Bronchial epithelial cell (primary cell): ENCODE results near the gene NXPH2. TPM values are rescaled to one million over a fixed set of nuclear protein-coding genes. Genes with fewer than 3 reads are reported as not detected.

Experiments
- DNase-seq: peaks from one replicate; pipeline ENCODE4 v3.0.0-alpha.2; 2010; ENCODE audit warnings: low read depth
- FAIRE-seq: peaks from 2 replicates; lab custom pipeline; 2011; peaks lifted over from hg19 to GRCh38; lab: Jason Lieb, UNC
- H3K27me3 ChIP-seq: 2 replicates; pipeline ENCODE4 v1.5.1; 2011; ENCODE audit warnings: low read length; ENCODE audit not compliant: control insufficient read depth, insufficient read depth
- H3K36me3 ChIP-seq: 2 replicates; pipeline ENCODE4 v1.5.1; 2011; ENCODE audit warnings: low read length; ENCODE audit not compliant: control insufficient read depth, insufficient read depth
- H3K4me3 ChIP-seq: 2 replicates; pipeline ENCODE4 v1.5.1; 2011; ENCODE audit warnings: mild to moderate bottlenecking, low read depth, low read length, control low read depth
- CTCF ChIP-seq: IDR thresholded peaks from 2 replicates; pipeline ENCODE4 v1.5.1; 2011; ENCODE audit warnings: mild to moderate bottlenecking, moderate library complexity, low read length, control low read depth, inconsistent platforms; ENCODE audit not compliant: insufficient read depth, severe bottlenecking
- total RNA-seq: library from RNA; depleted of rRNA; stranded (reverse); fragments of >200 nt; gene quantifications from 2 replicates; pipeline ENCODE4 v1.2.1, GENCODE V29; 2014

The NXPH2 gene
- total RNA-seq, 1 donor from 2014 or later, result not detected

- no peak for FAIRE-seq
- Histone ChIP-seq H3K4me3 (no peak overlapping the region), H3K36me3 (no peaks in the 10 kb centered on the region), H3K27me3 (no peaks in the 10 kb centered on the region)
- DNase-seq, result no peak
- no peak for TF ChIP-seq CTCF
Observed at GRCh38 chr2:138698428-138698827, 81.8 kb downstream of the NXPH2 start.

- H3K27me3 ChIP-seq, result no peaks in the 10 kb centered on the region
- DNase-seq (no peak), FAIRE-seq (no peak)
- no peaks in the 10 kb centered on the region for H3K36me3 ChIP-seq
- H3K4me3 ChIP-seq, result no peak overlapping the region
- TF ChIP-seq CTCF, result no peak
Observed at GRCh38 chr2:138691667-138692066, 88.5 kb downstream of the NXPH2 start.

GRCh38 chr2:138689705-138690104 lies 90.5 kb downstream of the NXPH2 start:
- FAIRE-seq, result no peak
- TF ChIP-seq CTCF, result no peak
- peak; percentile 78 for DNase-seq
- Histone ChIP-seq H3K36me3 (no peaks in the 10 kb centered on the region), H3K27me3 (no peaks in the 10 kb centered on the region), H3K4me3 (no peak overlapping the region)

GRCh38 chr2:138682163-138682562 lies 98.0 kb downstream of the NXPH2 start:
- no peak for DNase-seq
- no peak for TF ChIP-seq CTCF
- H3K27me3 ChIP-seq, result no peaks in the 10 kb centered on the region
- no peaks in the 10 kb centered on the region for H3K36me3 ChIP-seq
- FAIRE-seq, result no peak
- H3K4me3 ChIP-seq, result no peak overlapping the region

- DNase-seq, result no peak
- Histone ChIP-seq H3K36me3 (no peaks in the 10 kb centered on the region), H3K27me3 (no peaks in the 10 kb centered on the region), H3K4me3 (no peak overlapping the region)
- FAIRE-seq, result no peak
- TF ChIP-seq CTCF, result no peak
Observed at GRCh38 chr2:138677221-138677620, 103.0 kb downstream of the NXPH2 start.

GRCh38 chr2:138676619-138677021 lies 103.6 kb downstream of the NXPH2 start:
- H3K4me3 ChIP-seq, result no peak overlapping the region
- TF ChIP-seq CTCF, result no peak
- FAIRE-seq, result no peak
- H3K36me3 ChIP-seq, result no peaks in the 10 kb centered on the region
- peak; percentile 74 for DNase-seq
- no peaks in the 10 kb centered on the region for H3K27me3 ChIP-seq
